Measurements from ENCODE around the gene NR2E3.
A peak's percentile ranks its signal among the peaks of the same experiment; 100 is the strongest.

NR2E3 gene

DNA sequence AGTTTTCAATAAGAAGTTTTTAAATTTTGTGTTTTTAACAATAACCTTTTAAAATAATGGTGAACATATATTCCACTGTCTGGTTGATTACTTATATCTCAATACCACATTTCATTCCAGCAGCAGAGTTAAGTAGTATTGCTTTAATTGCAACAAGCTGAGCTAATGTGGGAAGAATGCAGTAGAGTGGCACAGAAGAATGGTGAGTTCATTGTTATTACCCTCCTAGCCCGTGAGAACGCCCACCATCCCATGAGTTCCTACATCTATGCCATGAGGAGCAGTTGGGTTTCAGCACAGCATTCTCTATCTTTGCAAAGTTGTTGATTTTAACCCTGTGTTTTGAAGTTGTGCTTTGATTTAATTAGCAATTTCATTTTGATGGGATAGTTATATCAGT, 17.8 kb upstream of the NR2E3 start:
- DNase-seq: no peak

DNA sequence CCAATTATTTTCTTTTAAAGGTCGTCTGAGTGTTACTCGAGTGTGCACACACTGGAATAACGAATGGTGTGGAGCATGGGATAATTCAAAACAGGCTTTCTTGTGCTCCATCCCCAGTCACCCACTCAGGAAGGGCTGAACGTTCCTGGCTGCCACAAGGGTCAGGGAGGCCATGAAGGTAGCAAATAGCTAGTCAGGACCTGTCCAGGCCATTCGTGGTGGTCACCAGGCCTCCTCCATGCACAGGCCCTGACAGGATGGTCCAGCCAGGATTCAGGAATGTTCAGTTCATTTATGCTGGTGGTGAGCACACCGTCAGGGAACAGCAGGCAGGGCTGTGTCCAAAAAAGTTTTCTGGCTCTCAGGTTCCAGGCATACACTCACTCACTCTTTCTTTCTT, 11.7 kb upstream of the NR2E3 start:
- no peak for DNase-seq

DNA sequence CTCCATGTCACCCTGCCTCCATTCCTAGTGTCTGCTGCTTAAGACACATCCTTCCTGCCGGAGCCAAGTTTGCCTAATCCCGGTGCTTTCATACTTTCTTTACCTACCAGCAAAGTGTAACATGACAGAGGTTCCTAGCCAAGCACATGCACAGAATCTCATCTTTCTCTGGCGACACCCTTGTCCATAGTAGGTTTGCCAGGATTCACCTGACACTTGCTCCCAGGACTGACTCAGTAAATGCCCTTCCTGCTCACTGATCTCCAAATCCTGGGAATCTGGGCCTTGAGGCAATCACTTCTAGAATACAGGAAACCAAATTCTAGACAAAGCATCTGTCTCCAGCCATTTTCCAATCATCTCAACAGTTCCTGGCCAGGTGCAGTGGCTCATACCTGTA, 10.2 kb upstream of the NR2E3 start:
- DNase-seq: no peak

DNA sequence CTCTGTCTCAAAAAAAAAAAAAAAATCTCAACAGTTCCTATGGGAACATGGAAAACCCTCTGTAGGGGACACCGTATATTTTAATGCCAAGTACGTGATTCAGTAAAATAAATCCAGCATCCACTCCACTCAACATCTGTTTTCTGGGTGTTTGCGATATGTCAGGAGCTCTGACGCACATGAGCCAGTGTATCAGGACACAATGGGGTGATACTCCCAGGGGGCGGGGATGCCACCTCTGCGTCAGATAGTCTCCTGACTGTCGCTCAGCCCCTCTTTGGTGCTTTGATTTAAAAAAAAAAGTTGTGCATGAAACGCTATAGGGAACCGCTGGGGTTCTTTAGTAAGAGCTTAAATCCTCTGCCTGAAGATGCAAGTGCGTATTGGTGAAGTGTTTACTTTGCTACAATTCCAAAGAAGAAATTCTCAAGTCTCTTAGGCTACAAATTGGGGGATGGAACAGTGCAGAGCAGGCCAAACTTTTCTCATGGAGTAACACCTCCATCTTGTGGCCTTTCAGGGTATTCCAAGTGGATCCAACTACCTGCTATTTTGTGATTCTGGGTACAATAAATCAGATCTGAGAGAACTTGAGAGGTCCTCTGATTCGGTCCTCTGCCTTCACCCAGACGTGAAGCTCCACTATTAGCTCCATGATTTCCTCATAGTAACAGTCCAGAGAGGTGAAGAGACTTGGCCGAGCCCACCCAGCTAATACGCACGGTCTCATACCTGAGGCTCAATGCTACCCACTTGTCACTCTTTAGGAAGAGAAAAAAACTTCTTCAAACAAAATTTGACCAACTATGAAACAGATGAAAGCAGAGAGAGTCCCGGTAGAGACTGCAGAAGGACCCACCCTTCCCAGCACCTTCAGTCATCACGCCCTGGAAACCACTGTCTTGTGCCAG, 9.3 kb upstream of the NR2E3 start:
- peak; percentile 18 for DNase-seq

DNA sequence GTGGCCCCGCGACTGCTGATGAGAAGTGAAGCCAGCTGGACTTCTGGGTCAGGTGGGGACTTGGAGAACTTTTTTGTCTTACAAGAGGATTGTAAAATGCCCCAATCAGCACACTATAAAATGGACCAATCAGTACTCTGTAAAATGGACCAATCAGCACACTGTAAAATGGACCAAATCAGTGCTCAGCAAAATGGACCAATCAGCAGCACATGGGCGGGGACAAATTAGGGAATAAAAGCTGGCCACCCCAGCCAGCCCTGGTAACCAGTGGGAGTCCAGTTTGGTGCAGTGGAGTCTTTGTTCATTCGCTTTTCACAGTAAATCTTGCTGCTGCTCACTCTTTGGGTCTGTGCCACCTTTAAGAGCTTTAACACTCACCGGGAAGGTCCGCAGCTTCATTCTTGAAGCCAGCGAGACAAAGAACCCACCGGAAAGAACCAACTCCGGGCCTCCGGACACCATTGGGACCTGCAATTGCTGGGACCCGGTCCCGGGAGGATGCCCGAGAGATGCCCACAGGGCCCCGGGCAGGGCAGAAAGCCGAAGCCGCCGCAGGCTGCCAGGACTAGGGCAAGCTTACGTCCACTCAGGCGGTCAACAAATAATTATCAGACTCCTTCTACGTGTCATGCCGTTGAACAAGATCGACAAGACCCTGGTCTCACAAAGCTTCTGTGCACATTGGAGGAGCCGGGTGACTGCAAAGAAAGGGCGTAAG, 8.3 kb upstream of the NR2E3 start:
- DNase-seq: no peak

DNA sequence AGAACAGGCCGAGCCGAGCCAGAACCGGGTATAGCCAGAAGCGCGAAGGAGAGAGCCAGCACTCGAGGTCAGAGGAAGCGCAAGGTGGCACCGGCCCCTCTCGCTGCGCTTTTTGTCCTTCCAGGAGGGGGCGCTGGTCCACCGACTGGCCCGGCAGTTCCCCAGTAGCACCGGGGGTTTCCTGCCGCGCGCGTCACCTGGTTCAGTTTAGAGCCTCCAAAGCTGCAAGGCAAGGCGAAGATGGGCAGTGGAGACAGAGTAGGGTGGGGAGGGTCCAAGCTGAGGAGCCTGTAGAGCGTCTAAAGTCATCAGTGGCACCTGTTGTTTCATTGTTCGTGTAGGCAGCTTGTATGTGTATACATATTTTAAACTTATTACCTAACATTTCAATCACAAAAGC, 7.6 kb upstream of the NR2E3 start:
- DNase-seq: no peak

DNA sequence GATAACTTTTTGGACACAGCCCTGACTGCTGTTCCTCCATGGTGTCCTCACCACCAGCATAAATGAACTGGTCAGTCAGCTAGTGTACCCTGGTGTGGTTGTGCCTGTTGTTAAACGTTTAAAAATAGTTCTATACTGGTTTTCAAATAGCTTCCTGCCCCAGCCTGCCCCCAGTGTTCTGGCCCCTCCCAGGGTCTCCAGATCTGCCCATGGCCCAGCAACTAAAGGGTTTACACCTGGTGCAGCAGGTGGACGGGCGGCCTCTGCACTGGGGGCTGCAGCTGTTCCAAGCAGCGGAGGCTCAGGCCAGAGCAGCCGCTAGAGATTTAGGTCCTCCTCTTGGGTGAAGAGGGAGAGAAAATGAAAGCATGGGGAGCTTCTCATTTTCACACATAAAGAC, 6.1 kb upstream of the NR2E3 start:
- no peak for DNase-seq

DNA sequence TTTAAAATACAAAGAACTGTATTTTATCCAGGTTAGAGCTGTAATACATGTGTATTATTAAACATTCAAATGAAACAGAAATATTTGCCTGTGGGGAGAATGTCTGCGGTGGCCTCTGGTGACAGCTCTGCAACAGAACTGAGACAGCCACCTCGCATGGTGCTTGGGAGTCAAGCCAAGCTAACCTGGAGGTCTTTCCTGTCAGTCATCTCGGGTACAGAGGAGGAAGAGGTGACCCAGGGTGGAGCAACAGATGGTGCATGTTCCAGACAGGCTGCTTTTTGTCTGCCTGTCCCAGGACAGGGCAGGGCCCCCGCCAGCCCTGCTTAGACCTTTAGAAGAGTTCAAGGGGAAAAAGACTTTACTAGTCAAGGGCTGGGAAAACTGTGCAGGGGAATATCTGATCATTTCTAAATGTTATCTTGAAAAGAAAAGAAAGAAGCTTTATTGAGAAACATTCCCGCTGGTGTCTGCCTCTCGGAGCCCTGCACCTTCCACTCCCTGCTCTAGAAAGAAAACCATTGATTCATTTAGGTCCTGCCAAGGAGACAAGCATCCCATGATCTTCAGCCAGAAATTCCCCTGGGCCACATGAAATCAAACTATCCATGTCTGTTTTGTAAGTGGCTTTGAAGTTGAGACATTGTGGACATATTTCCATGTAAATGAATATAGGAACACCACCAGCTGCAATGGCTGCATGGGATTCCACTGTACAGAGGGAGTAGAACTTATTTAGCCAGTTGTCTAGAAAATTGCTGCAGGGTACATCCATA, 5.5 kb upstream of the NR2E3 start:
- no peak for DNase-seq

DNA sequence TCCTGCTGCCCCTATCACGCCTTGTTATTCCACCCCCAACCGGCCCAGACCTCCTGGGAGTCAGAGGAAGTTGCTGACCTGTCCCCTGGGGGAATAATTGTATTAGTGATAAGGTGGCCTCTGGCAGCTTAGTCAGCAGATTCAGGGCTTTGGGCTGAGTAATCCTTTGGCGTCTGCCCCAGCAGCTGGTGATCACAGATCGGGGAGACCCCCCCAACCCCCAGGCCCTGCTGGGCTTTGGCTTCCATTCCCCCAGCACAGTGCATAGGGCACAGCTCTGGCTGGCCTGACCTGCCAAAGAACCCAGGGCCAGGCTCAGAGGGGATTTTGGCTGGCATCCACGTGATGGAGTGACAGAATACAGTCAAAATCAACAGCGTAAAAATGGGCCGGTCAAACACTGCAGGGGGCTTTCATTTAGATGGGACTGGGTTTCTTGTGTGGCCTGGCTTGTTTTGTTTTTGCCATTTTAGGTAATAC, 3.9 kb upstream of the NR2E3 start:
- no peak for DNase-seq

DNA sequence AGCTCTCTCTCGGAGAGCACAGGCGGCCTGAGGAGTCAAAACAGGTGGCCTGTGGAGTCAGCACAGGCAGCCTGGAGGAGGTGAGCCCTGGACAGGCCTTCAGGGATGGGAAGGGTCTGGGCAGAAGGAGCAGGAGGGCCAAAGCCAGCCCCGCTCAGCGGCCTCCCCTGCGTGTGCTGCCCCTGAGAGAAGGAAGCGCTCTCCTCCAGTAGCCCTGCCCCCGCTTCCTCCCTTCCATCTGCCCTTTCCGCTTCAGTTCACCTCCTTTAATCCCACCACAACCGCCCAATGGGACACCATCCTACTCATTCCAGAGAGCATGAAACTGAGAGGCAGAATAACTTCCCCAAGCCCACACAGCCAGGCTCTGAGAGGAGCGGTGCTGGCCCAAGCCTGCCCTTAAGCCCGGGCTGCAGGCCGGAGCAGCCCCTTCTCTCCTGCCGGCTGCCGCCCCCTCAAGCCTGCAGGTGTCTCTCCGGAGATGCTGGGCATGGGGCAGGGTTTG, 3.2 kb upstream of the NR2E3 start:
- DNase-seq: no peak

DNA sequence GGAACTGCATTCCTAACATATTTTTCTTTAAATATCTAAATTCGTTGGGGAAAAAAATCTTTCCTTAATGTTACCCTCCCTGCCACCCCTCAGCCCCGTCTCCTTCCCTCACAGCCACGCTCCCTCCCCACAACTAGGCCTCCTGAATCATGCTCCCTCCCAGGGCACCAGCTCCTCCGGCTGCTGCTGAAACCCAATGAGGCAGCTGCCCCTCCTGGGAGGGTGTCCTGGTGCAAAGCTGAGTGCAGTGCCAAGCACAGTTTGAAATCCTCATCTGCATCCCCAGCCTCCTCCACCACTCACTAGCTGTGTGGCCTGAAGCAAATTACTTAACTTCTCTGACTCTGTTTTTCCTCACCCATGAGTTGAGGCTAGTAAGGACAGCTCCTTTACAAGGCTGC, 2.7 kb upstream of the NR2E3 start:
- DNase-seq: no peak

DNA sequence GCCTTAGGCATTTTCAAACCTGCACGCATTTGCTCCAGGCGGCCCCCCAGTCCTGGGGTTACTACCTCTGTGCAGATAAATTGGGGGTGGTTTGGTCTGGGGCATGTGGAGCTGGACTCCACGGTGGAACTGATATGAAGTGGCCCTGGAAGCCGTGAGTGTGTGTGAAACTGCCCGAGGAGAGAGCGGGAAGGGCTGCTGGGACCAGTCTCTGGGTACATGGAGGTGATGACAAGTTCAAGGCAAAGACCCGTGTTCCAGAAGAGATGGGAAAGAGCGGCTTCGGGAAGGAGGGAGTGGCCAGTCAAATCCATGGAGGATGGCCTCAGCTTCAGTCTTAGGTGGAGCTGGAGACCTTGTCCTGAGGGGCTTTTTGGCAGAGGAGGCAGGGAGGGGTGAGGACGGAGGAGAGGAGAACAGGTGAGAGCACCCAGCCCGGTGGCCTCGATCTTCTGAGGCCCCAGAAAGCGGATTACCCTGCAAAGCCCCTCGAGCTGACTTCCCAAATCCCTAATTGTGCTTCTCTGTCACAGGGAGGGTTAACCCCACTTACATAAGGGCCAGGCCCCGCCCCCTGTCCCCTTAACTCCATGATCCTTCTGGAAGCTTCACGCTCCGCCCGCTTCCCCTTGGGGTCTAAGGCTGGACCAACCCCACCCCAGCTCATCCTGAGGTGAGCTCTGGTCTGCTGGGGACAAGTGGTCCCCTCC, 1.9 kb upstream of the NR2E3 start:
- no peak for DNase-seq

DNA sequence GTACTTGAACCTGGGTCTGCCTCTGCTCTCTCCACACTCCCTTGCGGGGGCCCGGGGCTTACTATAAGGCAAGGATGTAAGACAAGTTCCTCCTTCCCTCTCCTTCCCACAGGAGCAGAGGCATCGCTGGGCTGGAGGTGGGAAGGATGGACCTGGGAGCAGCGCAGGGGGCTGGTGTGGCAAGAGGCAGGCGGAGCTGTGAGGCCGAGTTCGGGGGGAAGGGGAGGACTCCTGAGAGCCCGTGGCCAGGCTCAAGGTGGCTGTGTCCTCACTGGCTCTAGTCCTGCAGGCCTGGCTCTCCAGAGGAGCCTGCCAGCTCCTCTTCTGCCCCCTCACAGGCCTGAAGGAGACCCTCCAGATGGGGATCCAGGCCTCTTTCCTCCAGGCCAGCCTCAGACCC, 1.0 kb upstream of the NR2E3 start:
- no peak for DNase-seq

DNA sequence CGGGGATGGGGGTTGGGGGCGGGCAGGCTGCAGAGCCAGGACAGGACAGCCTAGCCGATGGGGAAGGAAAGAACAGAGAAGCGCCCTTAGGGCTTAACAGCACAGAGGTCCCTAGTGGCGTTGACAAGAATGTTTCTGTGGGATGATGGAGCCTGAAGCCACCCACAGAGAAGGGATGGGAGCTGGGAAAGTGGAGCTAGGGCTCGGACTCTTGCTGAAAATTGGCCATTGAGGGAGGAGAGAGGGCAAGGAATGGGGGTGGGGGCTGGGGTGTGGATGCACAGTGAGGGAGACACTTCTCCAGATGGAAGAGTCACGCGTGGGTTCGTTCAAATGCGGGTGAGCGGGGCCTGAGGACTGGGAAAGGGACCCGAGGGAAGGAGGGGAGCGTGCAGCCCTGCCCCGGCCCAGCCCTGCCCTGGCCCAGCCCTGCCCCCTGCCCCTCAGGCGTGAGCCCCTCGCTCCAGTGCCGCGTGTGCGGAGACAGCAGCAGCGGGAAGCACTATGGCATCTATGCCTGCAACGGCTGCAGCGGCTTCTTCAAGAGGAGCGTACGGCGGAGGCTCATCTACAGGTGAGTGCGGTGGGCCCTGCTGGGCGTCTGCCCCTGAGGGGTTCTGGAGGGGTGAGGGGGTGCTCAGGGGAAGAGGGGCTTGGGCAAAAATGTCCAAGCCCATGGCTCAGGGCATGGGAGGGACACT, 832 bp downstream of the NR2E3 start:
- DNase-seq: no peak

DNA sequence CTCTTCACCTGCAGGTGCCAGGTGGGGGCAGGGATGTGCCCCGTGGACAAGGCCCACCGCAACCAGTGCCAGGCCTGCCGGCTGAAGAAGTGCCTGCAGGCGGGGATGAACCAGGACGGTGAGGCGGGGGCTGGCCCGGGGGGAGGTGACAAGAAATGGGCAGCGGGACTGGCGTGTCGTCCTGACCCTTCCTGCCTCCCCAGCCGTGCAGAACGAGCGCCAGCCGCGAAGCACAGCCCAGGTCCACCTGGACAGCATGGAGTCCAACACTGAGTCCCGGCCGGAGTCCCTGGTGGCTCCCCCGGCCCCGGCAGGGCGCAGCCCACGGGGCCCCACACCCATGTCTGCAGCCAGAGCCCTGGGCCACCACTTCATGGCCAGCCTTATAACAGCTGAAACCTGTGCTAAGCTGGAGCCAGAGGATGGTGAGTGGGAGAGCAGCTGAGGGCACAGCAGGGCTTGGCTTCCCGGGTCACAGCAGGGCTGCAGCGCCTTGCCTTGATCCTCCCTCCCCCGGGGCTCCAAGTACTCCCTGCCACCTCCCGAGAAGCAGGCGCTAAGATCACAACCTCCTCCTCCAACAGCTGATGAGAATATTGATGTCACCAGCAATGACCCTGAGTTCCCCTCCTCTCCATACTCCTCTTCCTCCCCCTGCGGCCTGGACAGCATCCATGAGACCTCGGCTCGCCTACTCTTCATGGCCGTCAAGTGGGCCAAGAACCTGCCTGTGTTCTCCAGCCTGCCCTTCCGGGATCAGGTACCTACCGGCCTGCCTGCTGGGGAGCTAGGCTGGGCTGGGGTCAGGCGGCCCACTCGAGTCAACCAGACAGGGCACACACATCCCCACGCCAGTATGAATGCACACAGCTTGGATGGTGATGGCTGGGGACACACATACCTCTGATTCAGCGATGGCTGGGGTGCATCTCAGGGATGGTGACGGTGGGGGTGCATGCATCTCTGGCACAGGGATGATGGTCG, 1.7 kb downstream of the NR2E3 start:
- no peak for DNase-seq

DNA sequence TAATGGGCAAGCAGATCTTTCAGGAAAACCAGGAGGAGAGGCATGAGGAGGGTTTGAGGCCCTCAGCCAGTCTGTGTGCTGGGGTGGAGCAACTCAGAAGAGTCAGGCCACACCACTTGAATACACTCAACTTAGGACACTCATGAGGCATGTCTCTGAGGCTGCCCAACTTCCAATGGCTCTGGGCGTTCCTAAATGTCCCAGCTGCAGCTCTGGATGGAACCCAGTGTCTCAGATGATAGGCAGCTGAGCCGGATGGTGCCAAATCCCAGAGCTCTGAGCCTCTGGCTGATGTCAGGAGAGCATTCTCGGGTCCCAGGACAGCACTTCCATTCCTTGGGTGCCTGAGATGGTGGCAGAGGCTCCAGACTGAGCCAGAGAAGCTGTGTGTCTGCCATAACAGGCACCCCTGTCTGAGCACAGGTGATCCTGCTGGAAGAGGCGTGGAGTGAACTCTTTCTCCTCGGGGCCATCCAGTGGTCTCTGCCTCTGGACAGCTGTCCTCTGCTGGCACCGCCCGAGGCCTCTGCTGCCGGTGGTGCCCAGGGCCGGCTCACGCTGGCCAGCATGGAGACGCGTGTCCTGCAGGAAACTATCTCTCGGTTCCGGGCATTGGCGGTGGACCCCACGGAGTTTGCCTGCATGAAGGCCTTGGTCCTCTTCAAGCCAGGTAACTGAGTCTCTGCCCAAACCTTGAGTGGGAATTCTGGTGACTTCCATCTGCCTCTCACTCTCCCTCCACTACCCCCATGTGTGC, 2.8 kb downstream of the NR2E3 start:
- no peak for DNase-seq

DNA sequence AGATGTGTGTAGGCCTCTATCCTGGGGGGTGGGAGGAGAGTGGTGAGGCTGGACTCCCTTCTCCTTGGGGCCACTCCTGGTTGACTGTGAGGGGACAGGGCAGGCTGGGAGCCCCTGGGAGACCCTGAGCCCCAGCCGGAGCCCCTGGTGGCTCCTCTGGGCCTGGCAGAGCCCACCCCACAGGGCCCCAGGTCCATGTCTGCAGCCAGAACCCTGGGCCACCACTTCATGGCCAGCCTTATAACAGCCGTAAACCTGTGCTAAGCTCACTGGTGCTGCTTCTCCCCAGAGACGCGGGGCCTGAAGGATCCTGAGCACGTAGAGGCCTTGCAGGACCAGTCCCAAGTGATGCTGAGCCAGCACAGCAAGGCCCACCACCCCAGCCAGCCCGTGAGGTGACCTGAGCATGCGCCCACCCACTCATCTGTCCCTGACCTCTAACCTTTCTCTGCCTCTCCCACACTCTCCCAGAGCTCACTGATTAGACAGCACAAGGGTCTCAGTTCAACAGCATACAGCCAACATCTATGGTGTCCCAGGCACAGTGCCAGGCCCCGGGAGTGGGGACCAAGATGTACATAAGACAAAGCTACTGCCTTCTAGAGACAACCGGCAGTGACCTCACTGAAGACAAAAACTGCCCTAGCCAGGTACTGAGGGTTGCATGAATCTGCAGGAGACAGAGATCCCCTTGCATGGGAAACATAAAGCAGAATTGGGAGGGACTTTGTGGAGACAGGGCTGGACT, 3.5 kb downstream of the NR2E3 start:
- no peak for DNase-seq

DNA sequence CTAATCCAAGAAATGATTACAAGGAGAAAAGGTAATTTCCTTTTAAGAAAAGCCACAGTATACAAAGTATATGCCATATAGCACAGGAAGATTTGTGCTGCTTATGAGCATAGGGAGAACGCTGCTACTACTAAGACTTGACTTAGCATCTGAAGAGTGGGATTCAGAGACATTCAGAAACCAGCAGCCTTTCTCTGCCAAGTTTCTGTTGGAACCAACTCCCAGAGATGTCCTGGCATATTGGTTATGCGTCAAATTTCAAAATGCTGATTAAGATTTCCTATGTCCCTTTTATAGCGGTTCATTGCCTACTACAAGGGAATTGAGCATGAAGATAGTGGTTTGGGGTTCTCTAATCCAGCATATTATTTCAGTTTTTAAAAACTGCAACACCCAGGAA, 4.9 kb downstream of the NR2E3 start:
- DNase-seq: no peak

DNA sequence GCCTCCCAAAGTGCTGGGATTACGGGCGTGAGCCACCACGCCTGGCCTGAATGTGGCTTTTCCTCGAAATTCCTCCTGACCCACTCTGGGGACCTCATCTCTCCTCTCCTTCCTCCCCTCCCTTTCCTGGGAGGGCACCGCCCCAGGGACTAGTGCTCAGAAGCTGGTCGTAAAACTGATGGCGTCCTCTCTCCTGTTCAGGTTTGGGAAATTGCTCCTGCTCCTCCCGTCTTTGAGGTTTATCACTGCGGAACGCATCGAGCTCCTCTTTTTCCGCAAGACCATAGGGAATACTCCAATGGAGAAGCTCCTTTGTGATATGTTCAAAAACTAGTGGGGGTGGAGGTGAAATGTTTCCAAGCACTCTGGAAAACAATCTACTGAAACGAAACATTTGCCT, 7.0 kb downstream of the NR2E3 start:
- no peak for DNase-seq

Data from DMS79 (cell line).